ENCODE measurements around the gene NPVF.

NPVF gene

GRCh38 chr7:25208525-25209221 is 19.6 kb downstream of the NPVF start:
- no peak overlapping the region for H3K27ac ChIP-seq
- no peak for TF ChIP-seq CTCF (IDR thresholded peaks at IDR 0.05)
- TF ChIP-seq ZFX (IDR thresholded peaks at IDR 0.05; ENCODE audit: borderline replicate concordance), result no peak

- no peak overlapping the region for H3K27ac ChIP-seq
- no peak for TF ChIP-seq CTCF (IDR thresholded peaks at IDR 0.05)
- no peak for TF ChIP-seq ZFX (IDR thresholded peaks at IDR 0.05; ENCODE audit: borderline replicate concordance)
Observed at GRCh38 chr7:25207887-25208286, 20.4 kb downstream of the NPVF start.

GRCh38 chr7:25206765-25207164 is 21.5 kb downstream of the NPVF start:
- TF ChIP-seq CTCF (IDR thresholded peaks at IDR 0.05), result no peak
- TF ChIP-seq ZFX (IDR thresholded peaks at IDR 0.05; ENCODE audit: borderline replicate concordance), result no peak
- no peak overlapping the region for H3K27ac ChIP-seq

- TF ChIP-seq ZFX (IDR thresholded peaks at IDR 0.05; ENCODE audit: borderline replicate concordance), result no peak
- no peak for TF ChIP-seq CTCF (IDR thresholded peaks at IDR 0.05)
- H3K27ac ChIP-seq, result no peak overlapping the region
Observed at GRCh38 chr7:25196132-25196896, 32.0 kb downstream of the NPVF start.

GRCh38 chr7:25194036-25194435 is 34.2 kb downstream of the NPVF start:
- H3K27ac ChIP-seq, result no peak overlapping the region
- TF ChIP-seq CTCF (IDR thresholded peaks at IDR 0.05) (no peak), ZFX (IDR thresholded peaks at IDR 0.05; ENCODE audit: borderline replicate concordance) (no peak)

GRCh38 chr7:25192043-25192442 is 36.2 kb downstream of the NPVF start:
- H3K27ac ChIP-seq, result no peak overlapping the region
- no peak for TF ChIP-seq ZFX (IDR thresholded peaks at IDR 0.05; ENCODE audit: borderline replicate concordance)
- no peak for TF ChIP-seq CTCF (IDR thresholded peaks at IDR 0.05)

GRCh38 chr7:25189197-25189596 is 39.1 kb downstream of the NPVF start:
- H3K27ac ChIP-seq, result no peak overlapping the region
- TF ChIP-seq ZFX (IDR thresholded peaks at IDR 0.05; ENCODE audit: borderline replicate concordance) (no peak), CTCF (IDR thresholded peaks at IDR 0.05) (no peak)
